ENCODE results near the gene RSPH4A. TPM values are rescaled to one million over a fixed set of nuclear protein-coding genes. Genes with fewer than 3 reads are reported as not detected.

The RSPH4A gene
- total and polyA plus RNA-seq, 7 donors = under 0.01 to 1.1 (median 0.33) TPM; not detected in 2

DNA sequence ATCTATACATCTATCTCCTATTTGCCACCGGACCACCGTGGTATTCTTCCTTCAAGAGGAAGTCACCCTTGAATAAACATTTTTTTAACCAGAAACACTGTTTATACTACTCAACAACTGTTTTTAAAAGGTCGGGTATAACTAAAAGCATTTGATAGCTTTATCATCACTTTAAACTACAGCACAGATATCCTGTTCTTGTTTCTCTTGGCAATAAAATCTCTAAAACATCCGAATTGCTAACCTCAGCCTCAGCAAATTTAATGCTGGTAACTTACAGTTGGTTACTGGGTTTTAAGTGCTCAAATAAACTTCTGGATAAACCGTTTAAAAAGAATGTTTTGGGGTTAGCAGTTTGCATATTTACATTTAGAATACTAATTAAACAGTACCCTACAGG lies 31.9 kb downstream of the RSPH4A start:
- no peak overlapping the region for H3K27ac ChIP-seq
- 41 to 47% methylated on average over 5 of the region's 5 CpGs for WGBS, 2 donors
- H3K9me3 ChIP-seq = no peaks in the 10 kb centered on the region
- H3K4me1 ChIP-seq = no peaks in the 10 kb centered on the region
- no peak for TF ChIP-seq EP300 (IDR thresholded peaks at IDR 0.05)
- no peak for TF ChIP-seq POLR2AphosphoS5 (IDR thresholded peaks at IDR 0.05)
- TF ChIP-seq, protein P1, sequence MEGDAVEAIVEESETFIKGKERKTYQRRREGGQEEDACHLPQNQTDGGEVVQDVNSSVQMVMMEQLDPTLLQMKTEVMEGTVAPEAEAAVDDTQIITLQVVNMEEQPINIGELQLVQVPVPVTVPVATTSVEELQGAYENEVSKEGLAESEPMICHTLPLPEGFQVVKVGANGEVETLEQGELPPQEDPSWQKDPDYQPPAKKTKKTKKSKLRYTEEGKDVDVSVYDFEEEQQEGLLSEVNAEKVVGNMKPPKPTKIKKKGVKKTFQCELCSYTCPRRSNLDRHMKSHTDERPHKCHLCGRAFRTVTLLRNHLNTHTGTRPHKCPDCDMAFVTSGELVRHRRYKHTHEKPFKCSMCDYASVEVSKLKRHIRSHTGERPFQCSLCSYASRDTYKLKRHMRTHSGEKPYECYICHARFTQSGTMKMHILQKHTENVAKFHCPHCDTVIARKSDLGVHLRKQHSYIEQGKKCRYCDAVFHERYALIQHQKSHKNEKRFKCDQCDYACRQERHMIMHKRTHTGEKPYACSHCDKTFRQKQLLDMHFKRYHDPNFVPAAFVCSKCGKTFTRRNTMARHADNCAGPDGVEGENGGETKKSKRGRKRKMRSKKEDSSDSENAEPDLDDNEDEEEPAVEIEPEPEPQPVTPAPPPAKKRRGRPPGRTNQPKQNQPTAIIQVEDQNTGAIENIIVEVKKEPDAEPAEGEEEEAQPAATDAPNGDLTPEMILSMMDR (IDR thresholded peaks at IDR 0.05) = no peak
- no peak for TF ChIP-seq POLR2A (IDR thresholded peaks at IDR 0.05)
- H3K36me3 ChIP-seq = peaks cover 0 to 30% (median 0%) of the 10 kb centered on the region in 4 donors
- intact Hi-C loops (cut with DNase I) = loop anchor here (10.0 kb wide), 1 partner anchor 113 kb away; no protein-coding TSS in a partner anchor
- no peak for DNase-seq
- no peak overlapping the region for H3K4me3 ChIP-seq
- H3K27me3 ChIP-seq = no peaks in the 10 kb centered on the region

DNA sequence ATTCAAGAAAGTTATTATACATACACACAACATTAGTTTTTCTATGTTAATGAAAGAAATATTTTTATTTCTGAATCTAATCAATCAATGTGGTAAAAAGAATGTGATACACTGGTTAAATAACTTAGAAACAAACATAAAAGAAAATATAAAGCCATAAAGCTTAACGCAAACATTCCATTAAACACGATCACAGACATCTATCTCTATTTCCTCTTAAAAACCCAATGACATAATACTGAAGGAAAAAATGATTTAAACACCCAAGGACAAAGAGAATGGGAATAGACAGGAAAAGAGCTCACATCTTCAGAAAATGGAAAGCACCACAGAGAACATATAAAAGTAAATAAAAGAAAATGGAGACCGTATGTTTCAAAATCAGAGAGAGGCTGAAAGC lies 32.9 kb downstream of the RSPH4A start:
- Histone ChIP-seq H3K4me1 (no peaks in the 10 kb centered on the region), H3K4me3 (no peak overlapping the region), H3K27me3 (no peaks in the 10 kb centered on the region), H3K9me3 (no peaks in the 10 kb centered on the region), H3K36me3 (peaks cover 0 to 32% (median 0%) of the 10 kb centered on the region in 4 donors), H3K27ac (no peak overlapping the region)
- DNase-seq = no peak
- TF ChIP-seq, protein P1 (IDR thresholded peaks at IDR 0.05) = no peak
- TF ChIP-seq POLR2AphosphoS5 (IDR thresholded peaks at IDR 0.05) = no peak
- TF ChIP-seq EP300 (IDR thresholded peaks at IDR 0.05) = no peak
- no peak for TF ChIP-seq POLR2A (IDR thresholded peaks at IDR 0.05)
- intact Hi-C loops (cut with DNase I) = loop anchor here (10.0 kb wide), 1 partner anchor 114 kb away; no protein-coding TSS in a partner anchor
- 38 to 78% methylated on average over 3 of the region's 3 CpGs for WGBS, 2 donors

DNA sequence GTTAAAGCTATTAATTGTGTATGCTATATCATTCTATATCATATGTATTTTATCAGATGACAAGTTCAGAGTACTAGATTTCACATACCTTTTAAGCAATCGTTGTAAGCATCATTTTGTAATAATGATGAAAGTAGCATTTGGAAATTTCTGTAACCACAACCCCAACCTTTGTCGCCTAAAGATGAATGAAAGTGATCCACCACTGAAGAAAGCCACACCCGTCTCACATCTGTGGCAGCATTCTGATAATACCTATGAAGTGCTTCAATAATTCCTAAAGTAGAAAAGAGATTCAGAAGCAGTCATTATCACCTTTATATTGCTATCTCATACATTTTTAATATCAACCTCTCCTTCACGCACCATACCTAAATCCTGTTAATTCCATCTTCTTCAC lies 35.6 kb downstream of the RSPH4A start:
- Histone ChIP-seq H3K9me3 (no peaks in the 10 kb centered on the region), H3K4me3 (no peak overlapping the region), H3K36me3 (peaks cover 0 to 47% (median 0%) of the 10 kb centered on the region in 4 donors), H3K27me3 (no peaks in the 10 kb centered on the region), H3K27ac (no peak overlapping the region), H3K4me1 (no peaks in the 10 kb centered on the region)
- DNase-seq = no peak
- WGBS, 2 donors = 76 to 85% methylated on average over 4 of the region's 4 CpGs
- intact Hi-C loops (cut with DNase I) = no loop called here
- TF ChIP-seq POLR2AphosphoS5 (IDR thresholded peaks at IDR 0.05) (no peak), POLR2A (IDR thresholded peaks at IDR 0.05) (no peak)
- TF ChIP-seq, protein P1 (IDR thresholded peaks at IDR 0.05) = no peak

DNA sequence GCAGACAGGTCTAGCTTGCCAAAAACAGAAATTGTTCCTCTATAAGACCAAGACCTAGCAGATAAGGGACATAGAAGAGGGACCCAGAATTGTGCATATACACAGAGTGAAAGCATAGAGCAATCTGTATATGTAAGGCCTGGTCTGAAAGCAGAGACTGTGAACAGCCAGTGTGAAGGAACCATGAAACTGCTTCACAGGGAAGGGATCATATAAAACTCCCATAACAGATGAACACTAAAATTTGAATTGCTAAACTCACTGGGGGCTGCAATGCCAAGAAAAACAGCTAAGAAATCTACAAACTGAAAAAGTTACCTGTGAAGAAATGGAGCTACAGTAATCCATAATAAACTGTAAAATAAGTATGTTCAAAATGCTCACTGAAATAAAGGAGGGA lies 45.3 kb downstream of the RSPH4A start:
- H3K36me3 ChIP-seq = peaks cover 0 to 19% (median 4%) of the 10 kb centered on the region in 4 donors
- no peak overlapping the region for H3K4me3 ChIP-seq
- no peaks in the 10 kb centered on the region for H3K27me3 ChIP-seq
- TF ChIP-seq POLR2A (IDR thresholded peaks at IDR 0.05) (no peak), POLR2AphosphoS5 (IDR thresholded peaks at IDR 0.05) (no peak), EP300 (IDR thresholded peaks at IDR 0.05) (no peak)
- TF ChIP-seq, protein P1 (IDR thresholded peaks at IDR 0.05) = no peak
- peaks cover 0 to 21% (median 12%) of the 10 kb centered on the region in 4 donors for H3K4me1 ChIP-seq
- H3K9me3 ChIP-seq = no peaks in the 10 kb centered on the region
- intact Hi-C loops (cut with DNase I) = no loop called here
- DNase-seq = no peak
- H3K27ac ChIP-seq = no peak overlapping the region

DNA sequence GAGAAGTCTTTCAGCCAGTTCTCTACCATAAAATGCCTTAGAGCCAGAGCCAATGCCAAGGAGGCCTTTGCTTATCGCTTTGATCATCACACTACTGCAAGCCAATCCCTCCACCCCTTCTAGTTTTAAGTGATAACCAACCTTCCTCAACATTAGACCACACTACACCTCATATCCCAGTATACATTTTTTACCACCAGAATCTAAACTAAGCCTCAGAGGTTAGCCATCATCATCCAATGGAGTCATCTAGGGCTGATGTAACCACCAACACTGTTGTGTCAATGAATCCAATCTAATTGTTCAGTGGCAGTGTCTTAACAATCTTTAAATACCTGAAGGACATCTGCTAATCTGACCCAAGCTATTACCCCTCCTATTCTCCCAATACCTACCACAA lies 45.9 kb downstream of the RSPH4A start:
- WGBS, 2 donors = 97 to 100% methylated on average over 1 of the region's 1 CpG
- intact Hi-C loops (cut with DNase I) = no loop called here
- TF ChIP-seq POLR2A (IDR thresholded peaks at IDR 0.05) (no peak), EP300 (IDR thresholded peaks at IDR 0.05) (no peak), POLR2AphosphoS5 (IDR thresholded peaks at IDR 0.05) (no peak)
- TF ChIP-seq, protein P1 (IDR thresholded peaks at IDR 0.05) = no peak
- peaks cover 0 to 15% (median 4%) of the 10 kb centered on the region in 4 donors for H3K36me3 ChIP-seq
- no peaks in the 10 kb centered on the region for H3K9me3 ChIP-seq
- H3K4me1 ChIP-seq = peaks cover 0 to 27% (median 17%) of the 10 kb centered on the region in 4 donors
- no peaks in the 10 kb centered on the region for H3K27me3 ChIP-seq
- no peak overlapping the region for H3K4me3 ChIP-seq
- DNase-seq = no peak
- no peak overlapping the region for H3K27ac ChIP-seq
